Liver (tissue), 9 donors: ENCODE data around the gene LRRC74A. TPM values are rescaled to one million over a fixed set of nuclear protein-coding genes. Genes with fewer than 3 reads are reported as not detected.

Source experiments
- DNase-seq: peaks from one replicate; pipeline ENCODE4 v3.0.0-alpha.2; 2017; ENCODE audit warnings: low spot score
- H3K27ac ChIP-seq, 2 donors: one replicate each; pipeline ENCODE4 v1.7.0; 2013; ENCODE audit warnings: inconsistent platforms in 2 of 2, low read length in 2 of 2, control low read depth in 1 of 2, low read depth in 1 of 2, mild to moderate bottlenecking in 1 of 2
- H3K27me3 ChIP-seq, 4 donors: one replicate each; pipeline versions ENCODE4 v1.6.1 to v1.7.0; 2013; ENCODE audit warnings: low read length in 3 of 4, inconsistent platforms in 1 of 4, mild to moderate bottlenecking in 1 of 4, moderate library complexity in 1 of 4; ENCODE audit not compliant: control insufficient read depth in 4 of 4, insufficient read depth in 4 of 4
- H3K36me3 ChIP-seq, 4 donors: one replicate each; pipeline versions ENCODE4 v1.6.1 to v1.7.0; 2013; ENCODE audit warnings: low read length in 3 of 4, mild to moderate bottlenecking in 3 of 4, low read depth in 1 of 4, moderate library complexity in 1 of 4; ENCODE audit not compliant: control insufficient read depth in 4 of 4, insufficient read depth in 3 of 4
- H3K4me1 ChIP-seq, 4 donors: one replicate each; pipeline versions ENCODE4 v1.6.1 to v1.7.0; 2013; ENCODE audit warnings: low read length in 3 of 4, mild to moderate bottlenecking in 3 of 4, moderate library complexity in 1 of 4; ENCODE audit not compliant: control insufficient read depth in 4 of 4, insufficient read depth in 4 of 4
- H3K4me3 ChIP-seq, 3 donors: one replicate each; pipeline versions ENCODE4 v1.6.1 to v1.7.0; 2013; ENCODE audit warnings: low read length in 3 of 3, control low read depth in 1 of 3, low read depth in 1 of 3, mild to moderate bottlenecking in 1 of 3
- H3K9ac ChIP-seq, 2 donors: one replicate each; pipeline ENCODE4 v1.7.0; 2013; ENCODE audit warnings: low read length in 2 of 2, mild to moderate bottlenecking in 2 of 2, moderate library complexity in 2 of 2, control low read depth in 1 of 2, low read depth in 1 of 2
- H3K9me3 ChIP-seq, 4 donors: one replicate each; pipeline versions ENCODE4 v1.6.1 to v1.7.0; 2013; ENCODE audit warnings: low read length in 3 of 4; ENCODE audit not compliant: control insufficient read depth in 4 of 4
- ATF3 ChIP-seq: IDR thresholded peaks from 2 replicates; pipeline ENCODE4 v1.6.1; 2016; ENCODE audit warnings: antibody characterized with exemption
- CTCF ChIP-seq: fragments of 150-350 bp; IDR thresholded peaks from 2 replicates; pipeline ENCODE4 v1.5.1; 2017; ENCODE audit warnings: improper control_type of control experiment, low read depth, low read length; ENCODE audit not compliant: missing input control
- EGR1 ChIP-seq, 2 donors: IDR thresholded peaks; 2 replicates each; pipeline ENCODE4 v1.6.1; 2016 to 2018; ENCODE audit warnings: antibody characterized with exemption in 2 of 2, low read depth in 2 of 2
- FOXA1 ChIP-seq: IDR thresholded peaks from 2 replicates; pipeline ENCODE4 v1.6.1; 2016; ENCODE audit warnings: antibody characterized with exemption
- FOXA2 ChIP-seq: IDR thresholded peaks from 2 replicates; pipeline ENCODE4 v1.6.1; 2016; ENCODE audit warnings: antibody characterized with exemption
- GABPA ChIP-seq, 2 donors: IDR thresholded peaks in 1 of 2; conservative IDR thresholded peaks in 1 of 2; 2 replicates each; pipeline ENCODE4 v1.6.1; 2016; ENCODE audit warnings: antibody characterized with exemption in 2 of 2, mild to moderate bottlenecking in 1 of 2, moderate library complexity in 1 of 2
- HNF4A ChIP-seq, 2 donors: conservative IDR thresholded peaks; 2 replicates each; pipeline ENCODE4 v1.6.1; 2016; ENCODE audit warnings: antibody characterized with exemption in 2 of 2, mild to moderate bottlenecking in 2 of 2
- HNF4G ChIP-seq: IDR thresholded peaks from 2 replicates; pipeline ENCODE4 v1.6.1; 2016; ENCODE audit warnings: antibody characterized with exemption
- JUND ChIP-seq, 2 donors: IDR thresholded peaks; 2 replicates each; pipeline ENCODE4 v1.6.1; 2016; ENCODE audit warnings: antibody characterized with exemption in 2 of 2
- MAX ChIP-seq: IDR thresholded peaks from 2 replicates; pipeline ENCODE4 v1.6.1; 2016; ENCODE audit warnings: antibody characterized with exemption
- NR2F2 ChIP-seq: IDR thresholded peaks from 2 replicates; pipeline ENCODE4 v1.6.1; 2016; ENCODE audit warnings: antibody characterized with exemption
- RAD21 ChIP-seq, 2 donors: IDR thresholded peaks; 2 replicates each; pipeline ENCODE4 v1.6.1; 2016; ENCODE audit warnings: antibody characterized with exemption in 2 of 2, mild to moderate bottlenecking in 2 of 2
- REST ChIP-seq: IDR thresholded peaks from 2 replicates; pipeline ENCODE4 v1.6.1; 2016; ENCODE audit warnings: antibody characterized with exemption, mild to moderate bottlenecking
- TAF1 ChIP-seq: conservative IDR thresholded peaks from 2 replicates; pipeline ENCODE4 v1.6.1; 2016; ENCODE audit warnings: antibody characterized with exemption, mild to moderate bottlenecking
- YY1 ChIP-seq: IDR thresholded peaks from 2 replicates; pipeline ENCODE4 v1.6.1; 2016; ENCODE audit warnings: antibody characterized with exemption, mild to moderate bottlenecking
- WGBS: extraction: QIAGEN DNeasy Blood & Tissue Kit; methylation state at CpG from one replicate; pipeline ENCODE4 v1.1.7; 2013; 5-methylcytosine and 5-hydroxymethylcytosine counted together
- polyA plus RNA-seq, 2 donors: library from polyadenylated mRNA; stranded (reverse) in 1 of 2; unstranded in 1 of 2; fragments of 200-250 nt in 1 of 2; fragments of >200 nt in 1 of 2; fragmentation: Nextera tagmentation in 1 of 2; extraction: Ambion mirVana in 1 of 2; gene quantifications; one replicate each; pipeline versions ENCODE4 v1.2.1 to v1.2.3, GENCODE V29; 2013 to 2015
- total RNA-seq, 2 donors: library from RNA; depleted of rRNA; stranded (reverse); fragments of >200 nt; gene quantifications; one replicate each; pipeline ENCODE4 v1.2.3, GENCODE V29; 2014
- donor health status: healthy.
- donor health status: healthy.
- donor health status: healthy.
- donor health status: healthy.
- donor health status: healthy.

LRRC74A gene
- total and polyA plus RNA-seq, 4 donors, result not detected

- no peak for DNase-seq
- Histone ChIP-seq H3K9me3 (no peaks in the 10 kb centered on the region), H3K4me1 (peaks cover 4 to 23% (median 16%) of the 10 kb centered on the region in 4 donors), H3K27me3 (no peaks in the 10 kb centered on the region), H3K4me3 (no peak overlapping the region), H3K9ac (no peak overlapping the region), H3K36me3 (no peaks in the 10 kb centered on the region), H3K27ac (no peak overlapping the region)
- WGBS, result 86% methylated on average over 9 of the region's 9 CpGs
- TF ChIP-seq ATF3 (no peak), CTCF (no peak), NR2F2 (no peak), YY1 (no peak), EGR1 (IDR thresholded peaks at IDR 0.05; ENCODE audit: low read depth in 2 of 2) (no peak), RAD21 (IDR thresholded peaks at IDR 0.05) (no peak), GABPA (IDR thresholded peaks at IDR 0.05 in 1 of 2, conservative IDR thresholded peaks at IDR 0.05 in 1 of 2) (no peak), HNF4G (no peak), TAF1 (no peak), FOXA1 (no peak), FOXA2 (no peak), JUND (IDR thresholded peaks at IDR 0.05) (no peak)
These were observed 1.6 kb downstream of the LRRC74A start for GRCh38 chr14:76827696-76828296.

GRCh38 chr14:76828339-76829012, 2.3 kb downstream of the LRRC74A start:
- H3K27ac ChIP-seq, result no peak overlapping the region
- H3K9me3 ChIP-seq, result no peaks in the 10 kb centered on the region
- TF ChIP-seq ATF3 (no peak), HNF4G (no peak), MAX (no peak), HNF4A (conservative IDR thresholded peaks at IDR 0.05) (no peak), REST (no peak), YY1 (no peak), TAF1 (no peak), CTCF (no peak), EGR1 (IDR thresholded peaks at IDR 0.05; ENCODE audit: low read depth in 2 of 2) (no peak)
- H3K36me3 ChIP-seq, result no peaks in the 10 kb centered on the region
- H3K4me3 ChIP-seq, result no peak overlapping the region
- 83% methylated on average over 17 of the region's 17 CpGs for WGBS
- H3K27me3 ChIP-seq, result no peaks in the 10 kb centered on the region
- no peak overlapping the region for H3K9ac ChIP-seq
- peaks cover 4 to 29% (median 20%) of the 10 kb centered on the region in 4 donors for H3K4me1 ChIP-seq
- DNase-seq, result no peak
